GM12873 (cell line): ENCODE measurements around the gene PTOV1.

Source experiments
- CTCF ChIP-seq: IDR thresholded peaks from 2 replicates; pipeline ENCODE4 v1.5.1; 2012; ENCODE audit warnings: low read depth, mild to moderate bottlenecking, moderate library complexity, low read length, control low read depth; ENCODE audit not compliant: insufficient read depth; ENCODE audit errors: missing control alignments

PTOV1 gene

GRCh38 chr19:49882643-49883042, 31.7 kb downstream of the PTOV1 start:
- no peak for TF ChIP-seq CTCF

DNA sequence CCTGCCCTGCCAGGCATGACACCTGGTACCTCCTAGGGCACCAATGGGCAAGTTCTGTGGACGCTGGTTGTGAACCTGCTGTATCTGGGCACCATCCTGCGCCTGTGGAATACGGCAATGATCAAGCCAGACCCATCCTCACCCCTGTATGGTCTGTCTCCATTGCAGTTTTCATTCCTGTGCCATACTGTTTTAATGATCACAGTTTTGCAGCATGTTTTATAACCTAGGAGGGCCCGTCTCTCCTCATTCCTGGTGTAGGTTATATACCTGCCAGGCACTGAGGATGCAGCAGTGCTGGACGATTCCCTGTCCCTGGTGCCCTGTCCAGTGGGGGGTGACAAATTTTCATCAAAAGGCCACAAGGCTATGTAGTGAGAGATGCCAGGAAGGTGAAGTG, 32.1 kb downstream of the PTOV1 start:
- no peak for TF ChIP-seq CTCF

DNA sequence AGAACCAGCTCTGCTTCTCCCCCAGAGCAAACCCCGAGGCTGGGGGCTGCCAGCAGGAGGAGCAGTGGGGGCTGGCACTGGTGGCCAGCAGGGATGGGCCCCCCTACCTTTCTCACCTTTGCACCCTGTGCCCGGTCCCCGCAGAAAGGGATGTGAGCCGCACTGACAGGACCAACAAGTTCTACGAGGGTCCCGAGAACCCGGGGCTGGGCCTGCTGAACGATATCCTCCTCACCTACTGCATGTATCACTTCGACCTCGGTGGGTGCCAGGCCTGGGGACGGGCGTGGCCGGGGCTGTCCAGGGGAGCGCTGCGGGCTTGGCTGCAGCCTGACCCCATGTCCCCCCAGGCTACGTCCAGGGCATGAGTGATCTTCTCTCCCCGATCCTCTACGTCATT, 33.1 kb downstream of the PTOV1 start:
- no peak for TF ChIP-seq CTCF

DNA sequence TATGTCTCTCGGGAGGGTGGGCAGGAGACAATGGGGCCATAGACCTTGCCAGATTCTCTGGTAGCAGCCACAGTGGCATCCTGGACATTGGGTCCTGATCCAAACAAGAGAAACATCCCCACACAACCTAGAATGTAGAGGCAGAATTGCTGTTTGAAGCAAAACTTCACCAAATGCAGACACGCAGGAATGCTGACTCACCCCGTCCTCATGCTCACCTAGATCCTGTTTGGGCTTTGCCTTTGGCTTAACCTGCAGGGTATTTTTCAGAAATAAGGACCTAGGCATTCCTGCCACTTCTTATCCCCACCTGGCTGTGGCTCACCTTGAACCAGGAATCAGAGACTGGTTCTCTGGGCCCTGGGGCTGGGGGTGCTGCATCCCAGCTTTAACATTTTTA, 33.8 kb downstream of the PTOV1 start:
- no peak for TF ChIP-seq CTCF

- TF ChIP-seq CTCF: no peak
These were observed 36.2 kb downstream of the PTOV1 start for GRCh38 chr19:49887037-49887664.

DNA sequence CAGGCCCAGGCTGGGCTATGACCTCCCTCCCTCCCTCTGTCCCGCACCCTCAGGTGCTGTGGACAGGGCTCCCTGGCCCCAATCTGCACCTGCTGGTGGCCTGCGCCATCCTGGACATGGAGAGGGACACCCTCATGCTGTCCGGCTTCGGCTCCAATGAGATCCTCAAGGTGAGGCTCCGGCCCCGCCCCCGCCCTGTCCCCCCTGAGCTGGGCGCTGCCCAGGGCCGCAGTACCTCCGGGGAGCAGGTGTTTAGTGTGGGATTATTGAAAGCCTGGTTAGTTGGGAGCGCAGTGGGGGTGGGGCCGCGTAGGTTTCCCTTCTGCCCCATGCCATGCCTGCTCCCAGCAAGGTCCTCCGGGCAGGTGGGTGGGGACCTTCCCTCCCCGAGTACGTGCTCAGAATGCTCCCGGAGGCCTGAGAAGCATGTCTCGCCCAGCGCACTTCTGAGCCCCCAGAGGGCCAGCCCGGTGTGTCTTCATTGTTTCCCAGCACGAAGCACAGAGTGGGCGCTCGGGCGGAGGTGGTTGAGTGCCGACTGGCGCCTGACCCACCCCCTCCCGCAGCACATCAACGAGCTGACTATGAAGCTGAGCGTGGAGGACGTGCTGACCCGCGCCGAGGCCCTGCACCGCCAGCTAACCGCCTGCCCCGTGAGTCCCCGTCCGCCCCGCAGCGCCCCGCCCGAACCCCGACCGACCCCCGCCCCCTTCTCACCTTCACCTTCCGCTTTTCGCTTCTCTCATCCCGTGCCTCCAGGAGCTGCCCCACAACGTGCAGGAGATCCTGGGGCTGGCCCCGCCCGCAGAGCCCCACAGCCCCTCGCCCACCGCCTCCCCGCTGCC, 36.9 kb downstream of the PTOV1 start:
- TF ChIP-seq CTCF: no peak

DNA sequence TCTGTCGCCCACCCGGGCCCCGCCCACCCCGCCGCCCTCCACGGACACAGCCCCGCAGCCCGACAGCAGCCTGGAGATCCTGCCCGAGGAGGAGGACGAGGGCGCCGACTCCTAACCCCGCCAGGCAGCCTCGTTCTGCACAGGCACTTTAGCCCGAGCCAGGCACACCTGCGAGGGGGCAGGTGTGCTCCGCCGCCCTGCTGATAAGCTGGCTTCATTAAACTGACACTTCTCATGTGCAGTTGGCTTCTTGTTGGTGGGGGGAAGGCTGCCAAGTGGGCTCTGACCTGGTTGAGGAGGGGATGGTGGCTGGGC, 37.5 kb downstream of the PTOV1 start:
- no peak for TF ChIP-seq CTCF
